Cardiac muscle cell (in vitro differentiated cells and primary cell): Measurements from ENCODE around the gene DMRT3. TPM values are rescaled to one million over a fixed set of nuclear protein-coding genes. Genes with fewer than 3 reads are reported as not detected.
"Not testable (repeated sequence)": the region's sequence is repeated elsewhere in the genome, so short reads cannot be mapped to it uniquely, and the experiment has no call there.

ENCODE experiments used
- DNase-seq, 2 donors: peaks; one replicate each; pipeline versions ENCODE4 v3.0.0 to v3.0.0-alpha.2; 2010 to 2017; ENCODE audit warnings: low read depth in 1 of 2, low spot score in 1 of 2
- H3K27ac ChIP-seq: fragments of 200-600 bp; sonication (generic); 2 replicates; pipeline ENCODE4 v1.5.1; 2016
- H3K27me3 ChIP-seq: fragments of 200-600 bp; sonication (generic); 2 replicates; pipeline ENCODE4 v1.6.0; 2016; ENCODE audit warnings: control low read depth
- H3K36me3 ChIP-seq: fragments of 200-600 bp; sonication (generic); 2 replicates; pipeline ENCODE4 v1.5.1; 2016; ENCODE audit warnings: control low read depth
- H3K4me1 ChIP-seq: fragments of 200-600 bp; sonication (generic); 2 replicates; pipeline ENCODE4 v1.8.1; 2017; ENCODE audit warnings: low read depth, mild to moderate bottlenecking, mixed run types
- H3K4me3 ChIP-seq: fragments of 200-600 bp; sonication (generic); 2 replicates; pipeline ENCODE4 v1.5.1; 2016; ENCODE audit warnings: mild to moderate bottlenecking
- H3K9me3 ChIP-seq: fragments of 200-600 bp; sonication (generic); 2 replicates; pipeline ENCODE4 v1.5.1; 2017; ENCODE audit warnings: low read depth, mild to moderate bottlenecking, control low read depth
- polyA plus RNA-seq: library from polyadenylated mRNA; unstranded; fragments of >200 nt; fragmentation: Nextera tagmentation; extraction: Ambion mirVana; gene quantifications from 2 replicates; pipeline ENCODE4 v1.2.1, GENCODE V29; 2016
- total RNA-seq: library from RNA; depleted of rRNA; stranded (reverse); fragments of >200 nt; gene quantifications from 2 replicates; pipeline ENCODE4 v1.2.3, GENCODE V29; 2016
- TF ChIP-seq, protein P1 (sequence below): IDR thresholded peaks from 2 replicates; pipeline ENCODE4 v1.5.1; 2012; ENCODE audit warnings: low read depth, mild to moderate bottlenecking, low read length

The DMRT3 gene
- total and polyA plus RNA-seq, 2 experiments from 2014 or later: not detected

DNA sequence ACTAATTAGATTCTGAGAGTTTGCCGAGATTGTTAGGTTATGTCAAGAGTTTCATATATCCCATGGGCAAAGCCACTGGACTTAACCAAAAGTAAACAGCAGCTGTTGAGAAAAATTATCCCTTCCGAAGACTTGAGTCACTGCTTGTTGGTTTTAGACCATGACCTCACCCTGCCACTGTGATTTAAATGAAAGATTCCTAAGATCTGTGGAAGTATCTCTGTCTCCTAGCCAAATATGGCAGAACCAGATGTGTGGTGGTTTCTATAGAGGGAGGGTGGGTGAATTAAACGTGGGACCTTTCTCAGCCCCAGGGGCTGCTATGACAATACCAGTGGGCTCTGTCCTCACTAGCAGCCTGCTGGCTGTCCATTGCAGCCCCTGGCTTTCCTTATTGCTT, 19.3 kb downstream of the DMRT3 start:
- DNase-seq: no peak
- Histone ChIP-seq H3K36me3 (no peaks in the 10 kb centered on the region), H3K27ac (no peak overlapping the region), H3K4me3 (no peak overlapping the region), H3K4me1 (no peaks in the 10 kb centered on the region), H3K27me3 (peaks cover 23% of the 10 kb centered on the region), H3K9me3 (no peaks in the 10 kb centered on the region)
- TF ChIP-seq, protein P1, sequence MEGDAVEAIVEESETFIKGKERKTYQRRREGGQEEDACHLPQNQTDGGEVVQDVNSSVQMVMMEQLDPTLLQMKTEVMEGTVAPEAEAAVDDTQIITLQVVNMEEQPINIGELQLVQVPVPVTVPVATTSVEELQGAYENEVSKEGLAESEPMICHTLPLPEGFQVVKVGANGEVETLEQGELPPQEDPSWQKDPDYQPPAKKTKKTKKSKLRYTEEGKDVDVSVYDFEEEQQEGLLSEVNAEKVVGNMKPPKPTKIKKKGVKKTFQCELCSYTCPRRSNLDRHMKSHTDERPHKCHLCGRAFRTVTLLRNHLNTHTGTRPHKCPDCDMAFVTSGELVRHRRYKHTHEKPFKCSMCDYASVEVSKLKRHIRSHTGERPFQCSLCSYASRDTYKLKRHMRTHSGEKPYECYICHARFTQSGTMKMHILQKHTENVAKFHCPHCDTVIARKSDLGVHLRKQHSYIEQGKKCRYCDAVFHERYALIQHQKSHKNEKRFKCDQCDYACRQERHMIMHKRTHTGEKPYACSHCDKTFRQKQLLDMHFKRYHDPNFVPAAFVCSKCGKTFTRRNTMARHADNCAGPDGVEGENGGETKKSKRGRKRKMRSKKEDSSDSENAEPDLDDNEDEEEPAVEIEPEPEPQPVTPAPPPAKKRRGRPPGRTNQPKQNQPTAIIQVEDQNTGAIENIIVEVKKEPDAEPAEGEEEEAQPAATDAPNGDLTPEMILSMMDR: no peak

- H3K9me3 ChIP-seq, DNase-seq, H3K4me1 ChIP-seq, H3K27ac ChIP-seq, H3K27me3 ChIP-seq, H3K4me3 ChIP-seq, H3K36me3 ChIP-seq: not testable (repeated sequence)
- TF ChIP-seq, protein P1: peak; percentile 33
Measured at GRCh38 chr9:998299-999110, 22.1 kb downstream of the DMRT3 start.

GRCh38 chr9:1001838-1002237, 25.4 kb downstream of the DMRT3 start:
- TF ChIP-seq, protein P1: no peak
- no peaks in the 10 kb centered on the region for H3K4me1 ChIP-seq
- H3K27me3 ChIP-seq: no peaks in the 10 kb centered on the region
- H3K9me3 ChIP-seq: no peaks in the 10 kb centered on the region
- no peak for DNase-seq
- H3K36me3 ChIP-seq: no peaks in the 10 kb centered on the region
- H3K27ac ChIP-seq: no peak overlapping the region
- H3K4me3 ChIP-seq: no peak overlapping the region

DNA sequence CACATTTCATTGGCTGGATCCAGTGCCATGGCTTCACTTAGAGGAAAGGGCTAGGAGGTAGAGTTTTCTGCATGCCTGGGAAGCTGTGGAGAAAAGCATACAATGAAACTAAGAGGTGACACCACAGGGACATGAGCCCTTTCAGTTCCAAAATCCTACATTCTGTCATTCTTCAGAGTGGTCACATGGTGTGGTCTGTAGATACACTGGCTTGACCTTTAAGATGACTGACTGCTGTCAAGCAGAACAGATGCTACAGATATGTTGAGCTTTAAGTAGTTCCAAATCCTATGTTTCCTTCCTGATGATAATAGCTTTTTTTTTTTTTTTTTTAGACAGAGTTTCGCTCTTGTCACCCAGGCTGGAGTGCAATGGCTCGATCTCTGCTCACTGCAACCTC, 26.2 kb downstream of the DMRT3 start:
- Histone ChIP-seq H3K4me1 (no peaks in the 10 kb centered on the region), H3K4me3 (no peak overlapping the region), H3K36me3 (no peaks in the 10 kb centered on the region), H3K9me3 (no peaks in the 10 kb centered on the region), H3K27me3 (no peaks in the 10 kb centered on the region), H3K27ac (no peak overlapping the region)
- no peak for DNase-seq
- TF ChIP-seq, protein P1: no peak

GRCh38 chr9:1005043-1005667, 28.7 kb downstream of the DMRT3 start:
- peak; percentile 72 to 77 for DNase-seq
- Histone ChIP-seq H3K27ac (no peak overlapping the region), H3K4me1 (no peaks in the 10 kb centered on the region), H3K9me3 (no peaks in the 10 kb centered on the region), H3K4me3 (no peak overlapping the region), H3K27me3 (peaks cover 12% of the 10 kb centered on the region), H3K36me3 (no peaks in the 10 kb centered on the region)
- TF ChIP-seq, protein P1: peak; percentile 67
